KMS-11 (cell line): Measurements from ENCODE around the gene TMEM14A.

ENCODE experiments used
- H2AFZ ChIP-seq: fragments of 200-600 bp; sonication (generic); 2 replicates; pipeline ENCODE4 v1.6.1; 2016; ENCODE audit warnings: antibody characterized with exemption, mixed run types, low read depth
- H3K27ac ChIP-seq: fragments of 200-600 bp; sonication (generic); 2 replicates; pipeline ENCODE4 v1.6.1; 2016; ENCODE audit warnings: mild to moderate bottlenecking, mixed run types
- H3K27me3 ChIP-seq: fragments of 200-600 bp; sonication (generic); 2 replicates; pipeline ENCODE4 v1.6.1; 2017; ENCODE audit warnings: mild to moderate bottlenecking, low read depth, mixed run types, moderate library complexity; ENCODE audit not compliant: insufficient read depth
- H3K36me3 ChIP-seq: fragments of 200-600 bp; sonication (generic); 2 replicates; pipeline ENCODE4 v1.6.1; 2017; ENCODE audit warnings: mild to moderate bottlenecking, mixed run types; ENCODE audit not compliant: insufficient read depth
- H3K4me1 ChIP-seq: fragments of 200-600 bp; sonication (generic); 2 replicates; pipeline ENCODE4 v1.6.1; 2016; ENCODE audit warnings: mild to moderate bottlenecking, low read depth, mixed run types; ENCODE audit not compliant: poor library complexity, severe bottlenecking
- H3K4me2 ChIP-seq: fragments of 200-600 bp; sonication (generic); 2 replicates; pipeline ENCODE4 v1.7.0; 2016; ENCODE audit warnings: mild to moderate bottlenecking, mixed run types
- H3K4me3 ChIP-seq: fragments of 200-600 bp; sonication (generic); IDR thresholded peaks from 2 replicates; pipeline ENCODE4 v1.6.1; 2017; ENCODE audit warnings: low read depth, low read length, mixed read lengths; ENCODE audit not compliant: insufficient read depth
- H3K79me2 ChIP-seq: fragments of 200-600 bp; sonication (generic); 2 replicates; pipeline ENCODE4 v1.6.1; 2016; ENCODE audit warnings: low read depth, mixed run types; ENCODE audit not compliant: insufficient read depth
- H3K9ac ChIP-seq: fragments of 200-600 bp; sonication (generic); 2 replicates; pipeline ENCODE4 v1.6.1; 2016; ENCODE audit warnings: mild to moderate bottlenecking, mixed run types
- H4K20me1 ChIP-seq: fragments of 200-600 bp; sonication (generic); 2 replicates; pipeline ENCODE4 v1.6.1; 2016; ENCODE audit warnings: mild to moderate bottlenecking, mixed run types; ENCODE audit not compliant: insufficient read depth
- CTCF ChIP-seq: fragments of 200-600 bp; sonication (generic); conservative IDR thresholded peaks from 2 replicates; pipeline ENCODE4 v1.6.1; 2017; ENCODE audit warnings: low read depth, mild to moderate bottlenecking, antibody characterized with exemption, low read length, moderate library complexity, mixed read lengths

Gene TMEM14A

DNA sequence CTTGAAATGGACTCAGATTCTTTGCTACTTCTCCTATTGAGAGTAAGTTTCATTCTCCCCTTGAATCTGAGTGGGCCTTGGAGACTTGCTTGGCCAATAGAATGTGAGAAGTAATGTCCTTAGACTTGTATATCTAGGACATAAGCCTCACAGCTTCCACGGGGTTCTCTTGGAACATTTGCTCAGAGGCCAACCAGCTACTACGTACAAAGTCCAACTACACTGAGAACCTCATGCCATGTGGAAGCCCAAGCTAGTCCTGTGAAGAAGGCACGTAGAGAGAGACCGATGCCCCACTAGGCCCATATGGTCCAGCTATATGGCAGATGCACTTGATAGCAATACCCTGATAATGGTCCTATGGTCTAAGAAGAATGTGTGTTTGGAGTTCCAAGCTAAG, 22.9 kb downstream of the TMEM14A start:
- no peaks in the 10 kb centered on the region for H3K27me3 ChIP-seq
- no peak overlapping the region for H3K4me2 ChIP-seq
- H3K4me3 ChIP-seq: no peak overlapping the region
- H2AFZ ChIP-seq: no peak overlapping the region
- no peaks in the 10 kb centered on the region for H4K20me1 ChIP-seq
- H3K27ac ChIP-seq: no peak overlapping the region
- TF ChIP-seq CTCF: no peak
- no peaks in the 10 kb centered on the region for H3K79me2 ChIP-seq
- H3K4me1 ChIP-seq: no peaks in the 10 kb centered on the region
- H3K9ac ChIP-seq: no peak overlapping the region
- H3K36me3 ChIP-seq: no peaks in the 10 kb centered on the region

DNA sequence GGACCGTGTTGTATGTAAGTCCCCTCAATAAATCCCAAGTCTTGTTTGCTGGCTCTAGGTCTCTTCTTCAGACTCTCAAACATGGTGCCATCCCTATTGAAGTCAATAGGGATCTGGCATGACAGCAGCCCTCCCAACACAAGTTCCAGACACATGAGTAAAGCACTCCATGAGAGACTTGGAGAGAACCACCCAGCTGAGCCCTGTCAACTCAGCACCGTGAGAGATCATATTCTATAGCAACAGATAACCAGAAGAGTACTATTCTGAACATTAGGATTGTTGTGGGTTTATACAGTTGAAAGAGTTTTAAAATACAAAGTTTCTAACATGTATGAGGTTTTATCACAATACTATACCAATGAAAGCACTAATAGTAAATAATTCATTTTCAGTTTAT, 23.5 kb downstream of the TMEM14A start:
- no peaks in the 10 kb centered on the region for H3K36me3 ChIP-seq
- no peak overlapping the region for H2AFZ ChIP-seq
- no peak overlapping the region for H3K4me2 ChIP-seq

DNA sequence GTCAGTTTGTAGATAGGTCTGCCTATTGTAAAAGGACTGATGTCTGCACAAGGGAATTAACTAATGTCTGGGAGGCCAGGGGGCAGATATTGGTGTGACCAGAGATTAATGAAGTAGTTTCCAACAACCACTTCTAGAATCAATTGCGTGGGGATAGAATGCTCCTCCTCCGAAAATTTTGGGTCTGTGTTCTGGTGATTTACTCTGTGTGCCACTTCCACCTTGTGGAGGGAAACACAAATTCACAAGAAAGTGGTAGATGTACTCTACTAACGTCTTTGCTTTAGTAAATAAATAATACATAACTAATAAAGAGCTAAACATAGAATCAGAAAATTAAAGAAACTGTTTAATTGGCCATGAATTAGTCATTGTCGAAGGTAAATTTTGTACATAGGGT, 25.5 kb downstream of the TMEM14A start:
- no peak for TF ChIP-seq CTCF
- no peak overlapping the region for H2AFZ ChIP-seq
- no peaks in the 10 kb centered on the region for H3K27me3 ChIP-seq
- no peak overlapping the region for H3K4me2 ChIP-seq
- no peaks in the 10 kb centered on the region for H4K20me1 ChIP-seq
- H3K79me2 ChIP-seq: no peaks in the 10 kb centered on the region
- no peaks in the 10 kb centered on the region for H3K4me1 ChIP-seq
- H3K27ac ChIP-seq: no peak overlapping the region
- no peak overlapping the region for H3K9ac ChIP-seq
- H3K4me3 ChIP-seq: no peak overlapping the region
- no peaks in the 10 kb centered on the region for H3K36me3 ChIP-seq

More for the DNA sequence above, 23.5 kb downstream of the TMEM14A start:
- H3K4me1 ChIP-seq: no peaks in the 10 kb centered on the region
- H3K9ac ChIP-seq: no peak overlapping the region
- H4K20me1 ChIP-seq: no peaks in the 10 kb centered on the region
- H3K79me2 ChIP-seq: no peaks in the 10 kb centered on the region
- no peaks in the 10 kb centered on the region for H3K27me3 ChIP-seq
- no peak overlapping the region for H3K4me3 ChIP-seq
- TF ChIP-seq CTCF: no peak
- H3K27ac ChIP-seq: no peak overlapping the region

DNA sequence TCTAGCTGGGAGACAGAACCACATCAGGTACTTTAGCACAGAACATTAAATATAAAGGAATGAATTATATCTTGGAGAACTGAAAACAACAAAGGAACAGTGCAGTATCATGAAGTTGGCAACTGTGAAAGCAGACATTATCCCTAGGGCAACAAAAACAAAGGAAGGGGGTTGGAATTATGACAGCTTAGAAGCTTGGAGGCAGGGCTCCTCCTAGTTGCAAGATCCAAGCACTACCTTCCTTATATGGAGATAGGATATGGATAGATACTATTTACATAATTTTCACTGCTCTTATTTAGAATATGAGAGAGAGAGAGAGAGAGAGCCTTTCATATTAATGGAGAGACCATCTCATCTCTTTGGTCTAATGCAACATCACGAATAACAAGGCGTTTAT, 27.0 kb downstream of the TMEM14A start:
- H2AFZ ChIP-seq: no peak overlapping the region

More for the DNA sequence above, 27.0 kb downstream of the TMEM14A start:
- Histone ChIP-seq H3K4me3 (no peak overlapping the region), H3K36me3 (no peaks in the 10 kb centered on the region), H3K27me3 (no peaks in the 10 kb centered on the region), H3K9ac (no peak overlapping the region), H4K20me1 (no peaks in the 10 kb centered on the region), H3K4me1 (no peaks in the 10 kb centered on the region), H3K79me2 (no peaks in the 10 kb centered on the region), H3K27ac (no peak overlapping the region), H3K4me2 (no peak overlapping the region)
- no peak for TF ChIP-seq CTCF
